Neural progenitor cell (in vitro differentiated cells): ENCODE results near the gene KIF22. TPM values are rescaled to one million over a fixed set of nuclear protein-coding genes. Genes with fewer than 3 reads are reported as not detected.

Experiments
- DNase-seq: peaks from one replicate; pipeline ENCODE4 v3.0.0-alpha.2; 2016; ENCODE audit warnings: low spot score
- H2AFZ ChIP-seq: fragments of 200-600 bp; sonication (generic); replicated peaks from 2 replicates; pipeline ENCODE4 v1.6.1; 2016; ENCODE audit warnings: antibody characterized with exemption
- H3F3A ChIP-seq: fragments of 200-600 bp; sonication (generic); 2 replicates; pipeline ENCODE4 v1.6.1; 2016; ENCODE audit warnings: antibody characterized with exemption, low read depth
- H3K27ac ChIP-seq: fragments of 200-600 bp; sonication (generic); 2 replicates; pipeline ENCODE4 v1.5.1; 2016; ENCODE audit warnings: mild to moderate bottlenecking
- H3K27me3 ChIP-seq: fragments of 200-600 bp; sonication (generic); 2 replicates; pipeline ENCODE4 v1.6.1; 2016; ENCODE audit warnings: mild to moderate bottlenecking, moderate library complexity
- H3K36me3 ChIP-seq: fragments of 200-600 bp; sonication (generic); 2 replicates; pipeline ENCODE4 v1.5.1; 2016
- H3K4me1 ChIP-seq: fragments of 200-600 bp; sonication (generic); 2 replicates; pipeline ENCODE4 v1.6.1; 2016; ENCODE audit warnings: mixed run types
- H3K4me2 ChIP-seq: fragments of 200-600 bp; sonication (generic); 2 replicates; pipeline ENCODE4 v1.6.1; 2016
- H3K4me3 ChIP-seq: fragments of 200-600 bp; sonication (generic); 2 replicates; pipeline ENCODE4 v1.5.1; 2016
- H3K79me2 ChIP-seq: fragments of 200-600 bp; sonication (generic); 2 replicates; pipeline ENCODE4 v1.6.1; 2016; ENCODE audit warnings: low read depth
- H3K9ac ChIP-seq: fragments of 200-600 bp; sonication (generic); 2 replicates; pipeline ENCODE4 v1.6.1; 2016
- H3K9me3 ChIP-seq: fragments of 200-600 bp; sonication (generic); 2 replicates; pipeline ENCODE4 v1.5.1; 2016; ENCODE audit warnings: low read depth
- H4K20me1 ChIP-seq: fragments of 200-600 bp; sonication (generic); 2 replicates; pipeline ENCODE4 v1.6.1; 2016; ENCODE audit warnings: low read depth
- H3K27ac Mint-ChIP-seq: 3 replicates; pipeline ENCODE4 v1.8.0; 2021; ENCODE audit warnings: mixed read lengths
- H3K27me3 Mint-ChIP-seq: 2 replicates; pipeline ENCODE4 v1.8.0; 2022; ENCODE audit warnings: low read depth, mild to moderate bottlenecking, inconsistent platforms, moderate library complexity, mixed read lengths; ENCODE audit not compliant: insufficient read depth
- H3K36me3 Mint-ChIP-seq: 3 replicates; pipeline ENCODE4 v1.8.0; 2021; ENCODE audit warnings: mixed read lengths
- H3K4me1 Mint-ChIP-seq: 3 replicates; pipeline ENCODE4 v1.8.0; 2021; ENCODE audit warnings: mixed read lengths
- H3K4me3 Mint-ChIP-seq: 3 replicates; pipeline ENCODE4 v1.8.0; 2021; ENCODE audit warnings: mild to moderate bottlenecking, moderate library complexity, mixed read lengths
- H3K9me3 Mint-ChIP-seq: 3 replicates; pipeline ENCODE4 v1.8.0; 2020; ENCODE audit warnings: mixed read lengths
- CTCF ChIP-seq: fragments of 200-600 bp; sonication (generic); IDR thresholded peaks from 2 replicates; pipeline ENCODE4 v1.5.1; 2017; ENCODE audit warnings: antibody characterized with exemption, mild to moderate bottlenecking
- EZH2 ChIP-seq: fragments of 200-600 bp; sonication (generic); IDR thresholded peaks from 2 replicates; pipeline ENCODE4 v1.6.1; 2017; ENCODE audit warnings: antibody characterized with exemption, mild to moderate bottlenecking, moderate library complexity
- EZH2phosphoT487 ChIP-seq: fragments of 200-600 bp; sonication (generic); IDR thresholded peaks from 2 replicates; pipeline ENCODE4 v1.6.1; 2017; ENCODE audit warnings: antibody characterized with exemption
- total RNA-seq: library from RNA; depleted of rRNA; stranded (reverse); fragments of >200 nt; gene quantifications from 2 replicates; pipeline ENCODE4 v1.2.3, GENCODE V29; 2015; ENCODE audit warnings: low replicate concordance

Gene KIF22
- total RNA-seq, 1 donor from 2014 or later, result 173 TPM

- no peak overlapping the region for H2AFZ ChIP-seq
- peaks cover 12% of the 10 kb centered on the region for H3K36me3 Mint-ChIP-seq
- peak overlapping the region; percentile 48 for H3K27ac ChIP-seq
- peaks cover 38% of the 10 kb centered on the region for H3K4me1 ChIP-seq
- H3K9me3 ChIP-seq, result no peaks in the 10 kb centered on the region
- H3K4me3 ChIP-seq, result peak overlapping the region; percentile 78
- peaks cover 42% of the 10 kb centered on the region for H3K79me2 ChIP-seq
- peaks cover 53% of the 10 kb centered on the region for H3K4me1 Mint-ChIP-seq
- TF ChIP-seq EZH2phosphoT487 (no peak), CTCF (no peak), EZH2 (no peak)
- peak; percentile 82 for DNase-seq
- peaks cover 37% of the 10 kb centered on the region for H4K20me1 ChIP-seq
- H3K36me3 ChIP-seq, result no peaks in the 10 kb centered on the region
- peak overlapping the region; percentile 87 for H3K4me3 Mint-ChIP-seq
- H3K27me3 Mint-ChIP-seq, result peaks cover 12% of the 10 kb centered on the region
- no peaks in the 10 kb centered on the region for H3K27me3 ChIP-seq
- no peak overlapping the region for H3K9ac ChIP-seq
- H3F3A ChIP-seq, result peaks cover 83% of the 10 kb centered on the region
- H3K27ac Mint-ChIP-seq, result no peak overlapping the region
- H3K9me3 Mint-ChIP-seq, result no peaks in the 10 kb centered on the region
- H3K4me2 ChIP-seq, result peak overlapping the region; percentile 88
Measured at GRCh38 chr16:29806641-29807425, 16.3 kb downstream of the KIF22 start.

GRCh38 chr16:29807426-29808218 is 17.1 kb downstream of the KIF22 start:
- peaks cover 83% of the 10 kb centered on the region for H3F3A ChIP-seq
- peak overlapping the region; percentile 60 for H3K27ac Mint-ChIP-seq
- no peak overlapping the region for H3K9ac ChIP-seq
- peaks cover 12% of the 10 kb centered on the region for H3K36me3 Mint-ChIP-seq
- peak overlapping the region; percentile 48 for H3K27ac ChIP-seq
- peak; percentile 89 for DNase-seq
- peak overlapping the region; percentile 87 for H3K4me3 Mint-ChIP-seq
- H3K4me2 ChIP-seq, result peak overlapping the region; percentile 88
- peaks cover 38% of the 10 kb centered on the region for H3K4me1 ChIP-seq
- peaks cover 12% of the 10 kb centered on the region for H3K27me3 Mint-ChIP-seq
- no peak overlapping the region for H2AFZ ChIP-seq
- H3K4me1 Mint-ChIP-seq, result peaks cover 51% of the 10 kb centered on the region
- TF ChIP-seq EZH2 (no peak), EZH2phosphoT487 (no peak), CTCF (peak; percentile 55)
- no peaks in the 10 kb centered on the region for H3K27me3 ChIP-seq
- no peaks in the 10 kb centered on the region for H3K9me3 Mint-ChIP-seq
- peak overlapping the region; percentile 72 for H3K4me3 ChIP-seq
- peaks cover 37% of the 10 kb centered on the region for H4K20me1 ChIP-seq
- H3K79me2 ChIP-seq, result peaks cover 47% of the 10 kb centered on the region
- no peaks in the 10 kb centered on the region for H3K36me3 ChIP-seq
- no peaks in the 10 kb centered on the region for H3K9me3 ChIP-seq

GRCh38 chr16:29808219-29808900 is 17.8 kb downstream of the KIF22 start:
- H3K4me1 Mint-ChIP-seq, result peaks cover 57% of the 10 kb centered on the region
- H3K27me3 Mint-ChIP-seq, result peaks cover 15% of the 10 kb centered on the region

More at GRCh38 chr16:29808219-29808900, 17.8 kb downstream of the KIF22 start:
- H3K4me3 ChIP-seq, result peak overlapping the region; percentile 72
- H3K9ac ChIP-seq, result no peak overlapping the region
- H4K20me1 ChIP-seq, result peaks cover 37% of the 10 kb centered on the region
- peaks cover 10% of the 10 kb centered on the region for H3K36me3 Mint-ChIP-seq
- no peak for DNase-seq
- no peaks in the 10 kb centered on the region for H3K9me3 Mint-ChIP-seq
- peaks cover 54% of the 10 kb centered on the region for H3K79me2 ChIP-seq
- H3K4me2 ChIP-seq, result peak overlapping the region; percentile 88
- peaks cover 44% of the 10 kb centered on the region for H3K4me1 ChIP-seq
- no peak overlapping the region for H2AFZ ChIP-seq
- no peak overlapping the region for H3K27ac ChIP-seq
- H3K36me3 ChIP-seq, result no peaks in the 10 kb centered on the region
- TF ChIP-seq CTCF (no peak), EZH2 (no peak), EZH2phosphoT487 (no peak)
- peaks cover 82% of the 10 kb centered on the region for H3F3A ChIP-seq
- no peaks in the 10 kb centered on the region for H3K9me3 ChIP-seq
- H3K27ac Mint-ChIP-seq, result peak overlapping the region; percentile 43
- H3K4me3 Mint-ChIP-seq, result peak overlapping the region; percentile 87
- H3K27me3 ChIP-seq, result no peaks in the 10 kb centered on the region
